HG02943 (cell line): ENCODE measurements around the gene TAF1D.

ENCODE experiments used
- ATAC-seq: cut with Tn5 transposase; IDR thresholded peaks from one replicate; pipeline ENCODE4 v1.9.1; 2021; ENCODE audit warnings: mild to moderate bottlenecking, low read depth, moderate library complexity; ENCODE audit not compliant: unreplicated experiment

The TAF1D gene

DNA sequence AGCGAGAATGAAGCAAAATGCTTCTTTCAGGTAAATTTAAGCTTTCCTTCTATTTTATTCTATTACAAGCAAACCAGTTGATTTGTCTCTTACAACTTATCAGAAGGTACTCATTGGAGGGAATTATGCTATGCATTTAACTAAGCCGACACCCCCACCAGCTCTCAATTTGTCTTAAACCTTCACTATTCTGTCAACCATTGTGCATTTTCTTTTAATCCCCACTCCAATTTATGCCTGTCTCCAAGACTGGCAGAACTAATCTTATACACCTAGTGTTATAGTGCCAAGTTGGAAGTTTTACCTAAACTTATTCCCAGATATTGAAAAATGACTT, 12.5 kb downstream of the TAF1D start:
- no peak for ATAC-seq

DNA sequence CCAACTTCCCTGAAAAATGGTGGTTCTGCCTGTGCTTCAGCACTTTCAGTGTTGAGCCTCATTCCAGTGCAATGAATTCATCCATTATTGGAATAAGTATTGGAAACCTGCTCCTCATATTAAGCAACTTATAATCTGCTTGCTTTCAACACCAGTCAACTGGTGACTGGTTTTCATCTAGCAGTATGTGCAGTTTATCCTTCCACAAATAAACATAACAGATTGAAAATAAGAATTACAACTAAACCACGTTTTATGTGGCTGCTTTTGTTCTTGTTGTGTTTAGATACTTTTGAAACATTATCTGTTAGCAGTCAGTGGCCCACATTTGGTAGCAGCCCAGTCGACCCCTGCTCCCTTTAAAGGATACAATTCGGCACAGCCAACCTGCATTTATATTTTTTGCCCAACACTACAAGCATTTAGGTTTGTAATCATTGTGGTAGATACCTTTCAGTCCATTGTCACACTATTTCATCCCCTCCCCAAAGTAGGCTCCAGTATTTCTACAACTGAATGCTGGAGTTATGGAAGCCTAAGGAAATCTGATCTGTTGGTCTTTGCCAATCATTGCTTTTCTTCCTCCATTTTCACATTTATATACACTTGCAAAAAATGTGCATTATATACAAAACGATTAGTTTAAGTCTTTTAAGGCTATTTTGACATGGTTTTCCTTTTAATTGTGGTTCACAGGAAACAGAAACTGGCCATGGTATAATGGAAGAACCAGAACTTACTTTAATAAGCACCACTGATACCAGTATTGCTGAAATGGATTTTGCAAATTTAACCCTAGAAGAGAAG, 13.1 kb downstream of the TAF1D start:
- no peak for ATAC-seq

DNA sequence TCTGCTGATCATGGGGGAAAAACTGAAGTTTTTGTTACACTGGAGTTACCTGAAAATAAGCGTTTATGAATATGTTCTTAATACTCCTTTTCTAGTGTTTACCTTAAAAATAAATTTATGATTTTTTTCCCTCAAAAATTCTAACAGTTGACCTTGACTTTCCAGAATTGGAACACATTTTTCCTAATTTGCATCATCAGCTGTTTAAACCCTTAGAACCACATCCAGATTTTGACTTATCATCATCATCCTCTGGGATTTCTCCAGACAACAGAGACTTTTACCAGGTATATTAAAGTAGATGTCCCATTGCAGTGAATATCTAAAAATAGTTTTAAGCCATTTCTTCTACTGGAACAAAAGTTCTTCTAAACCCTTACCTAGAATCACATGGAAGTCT, 17.2 kb downstream of the TAF1D start:
- no peak for ATAC-seq

DNA sequence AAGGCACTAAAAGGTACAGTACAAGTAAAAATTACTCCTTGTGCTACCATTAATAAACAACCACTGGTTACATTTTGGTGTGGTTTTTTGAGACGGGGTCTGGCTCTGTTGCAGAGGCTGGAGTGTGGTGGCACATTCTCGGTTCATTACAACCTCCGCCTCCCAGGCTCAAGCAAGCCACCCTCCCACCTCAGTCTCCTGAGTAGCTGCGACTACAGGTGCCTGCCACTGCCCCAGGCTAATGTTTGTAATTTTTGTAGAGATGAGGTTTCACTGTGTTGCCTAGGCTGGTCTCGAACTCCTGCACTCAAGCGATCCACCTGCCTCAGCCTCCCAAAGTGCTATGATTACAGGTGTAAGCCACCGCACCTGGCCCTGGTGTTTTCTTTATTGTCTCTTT, 20.8 kb downstream of the TAF1D start:
- ATAC-seq: no peak

DNA sequence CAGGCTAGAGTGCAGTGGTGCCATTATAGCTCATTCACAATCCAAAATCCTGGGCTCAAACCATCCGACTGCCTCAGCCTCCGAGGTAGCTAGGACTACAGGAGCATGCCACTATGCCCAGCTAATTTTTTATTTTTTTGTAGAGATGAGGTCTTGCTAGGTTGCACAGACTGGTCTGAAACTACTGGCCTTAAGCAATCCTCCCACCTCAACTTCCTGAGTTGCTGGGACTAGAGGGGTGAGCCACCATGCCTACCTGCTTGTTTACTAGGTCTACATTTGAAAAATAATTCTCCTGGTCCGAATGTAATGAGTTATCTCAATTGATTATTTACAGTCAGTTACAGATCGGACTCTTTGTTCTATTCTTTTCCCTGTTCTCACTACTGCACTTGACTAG, 22.0 kb downstream of the TAF1D start:
- no peak for ATAC-seq

DNA sequence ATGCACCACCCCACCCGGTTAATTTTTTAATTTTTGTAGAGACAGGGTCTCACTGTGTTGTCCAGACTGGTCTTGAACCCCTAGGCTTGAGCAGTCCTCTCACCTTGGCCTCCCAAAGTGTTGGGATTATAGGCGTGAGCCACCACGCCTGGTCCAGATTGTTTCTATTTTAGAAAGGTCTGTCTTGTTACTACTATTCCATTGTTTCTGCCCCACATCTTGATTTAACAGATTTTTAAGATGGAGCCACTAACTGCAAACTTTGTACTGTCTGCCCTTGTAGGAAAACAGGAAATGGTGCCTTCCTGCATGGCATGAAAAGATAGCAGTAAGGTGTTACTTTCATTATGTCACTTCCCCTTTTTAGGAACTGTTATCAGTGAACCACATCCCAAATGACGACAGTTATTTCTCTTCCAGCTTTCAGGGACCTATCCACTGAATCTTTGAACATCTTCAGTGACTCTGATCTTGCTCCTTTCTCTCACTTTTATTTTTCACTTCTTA, 23.2 kb downstream of the TAF1D start:
- ATAC-seq: peak; percentile 69

DNA sequence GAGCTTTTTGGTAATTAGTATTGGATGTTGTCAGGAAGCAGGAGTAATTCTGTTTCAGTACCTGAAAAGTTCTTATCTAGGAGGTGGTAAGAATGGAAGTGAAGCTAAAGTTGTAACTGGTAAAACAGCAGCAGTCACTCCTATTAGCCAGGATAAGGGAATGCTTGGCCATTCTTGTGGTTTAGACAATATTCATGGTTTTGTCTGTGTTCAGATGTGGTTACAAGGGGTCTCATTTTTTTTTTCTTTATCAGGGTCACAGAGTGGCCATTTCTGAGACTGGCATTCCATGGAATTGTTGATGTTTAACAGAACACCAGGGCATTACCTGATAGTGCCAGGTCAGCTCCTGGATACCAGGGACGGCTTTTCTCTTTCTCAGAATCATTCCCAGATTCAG, 23.8 kb downstream of the TAF1D start:
- ATAC-seq: no peak

DNA sequence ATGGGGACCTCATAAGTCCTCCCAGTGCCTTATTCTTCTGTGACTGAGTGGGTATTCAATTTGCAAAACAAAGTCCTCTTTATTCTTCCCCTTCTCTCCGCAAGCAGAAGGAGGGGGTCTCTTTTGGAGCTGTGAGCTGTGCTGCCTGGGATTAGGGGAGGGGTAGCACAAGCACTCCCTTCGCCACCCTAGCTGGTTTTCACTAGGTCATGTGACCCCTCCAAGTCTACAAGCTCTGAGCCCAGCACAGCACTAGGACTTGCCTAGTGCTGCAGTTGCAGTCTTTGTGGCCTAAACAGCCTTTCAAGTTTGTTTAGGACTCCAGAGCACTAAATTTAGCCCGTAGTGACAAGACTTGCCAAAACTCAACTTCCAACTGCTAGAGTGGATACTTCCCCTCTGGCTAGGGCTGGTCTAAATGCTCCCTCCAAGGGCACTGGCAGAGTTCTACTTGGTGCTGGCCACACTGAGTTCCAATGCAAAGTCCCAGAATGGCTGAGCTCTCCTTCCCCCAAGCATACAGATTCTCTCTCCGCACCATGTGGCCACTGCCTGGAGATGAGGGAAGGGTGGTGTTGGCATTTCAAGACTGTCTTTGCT, 25.4 kb downstream of the TAF1D start:
- no peak for ATAC-seq

DNA sequence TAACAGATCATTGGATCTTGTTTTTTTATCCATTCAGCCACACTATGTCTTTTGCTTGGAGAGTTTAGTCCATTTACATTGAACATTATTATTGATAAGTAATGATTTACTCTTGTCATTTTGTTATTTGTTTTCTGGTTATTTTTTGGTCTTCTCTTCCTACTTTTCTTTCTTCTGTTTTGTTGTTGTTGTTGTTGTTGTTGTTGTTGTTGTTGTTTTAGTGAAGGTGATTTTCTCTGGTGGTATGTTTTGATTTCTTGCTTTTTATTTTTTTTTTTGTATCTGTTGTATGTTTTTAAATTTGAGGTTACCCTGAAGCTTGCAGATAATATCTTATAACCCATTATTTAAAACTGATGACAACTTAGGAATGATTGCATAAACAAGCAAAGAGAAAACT, 28.6 kb downstream of the TAF1D start:
- ATAC-seq: no peak

DNA sequence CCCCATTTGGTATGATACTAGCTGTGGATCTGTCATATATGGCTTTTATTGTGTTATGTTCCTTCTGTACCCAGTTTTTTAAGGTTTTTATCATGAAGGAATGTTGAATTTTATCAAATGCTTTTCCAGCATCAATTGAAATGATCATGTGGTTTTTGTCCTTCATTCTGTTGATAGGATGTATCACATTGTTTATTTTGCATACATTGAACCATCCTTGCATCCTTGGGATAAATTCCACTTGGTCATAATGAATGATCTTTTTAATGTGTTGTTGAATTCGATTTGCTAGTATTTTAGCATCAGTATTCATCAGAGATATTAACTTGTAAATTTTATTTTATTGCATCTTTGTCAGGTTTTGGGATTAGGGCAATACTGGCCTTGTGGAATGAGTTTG, 31.1 kb downstream of the TAF1D start:
- no peak for ATAC-seq

DNA sequence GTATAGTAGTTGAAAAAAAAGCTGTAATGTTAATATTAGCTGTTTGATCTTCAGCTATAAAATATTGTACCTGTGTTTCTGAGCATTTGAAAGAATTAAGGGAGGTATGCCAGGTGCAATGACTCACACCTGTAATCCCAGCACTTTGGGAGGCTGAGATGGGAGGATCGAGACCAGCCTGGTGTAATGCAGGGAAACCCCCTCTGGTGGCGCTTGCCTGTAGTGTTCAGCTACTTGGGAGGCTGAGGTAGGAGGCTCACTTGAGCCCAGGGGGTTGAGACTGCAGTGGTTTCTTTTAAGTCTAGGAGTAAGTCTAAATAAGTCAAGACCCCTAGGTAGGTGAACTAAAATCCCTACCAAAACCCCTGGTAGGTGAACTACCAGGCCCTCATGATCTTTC, 37.1 kb downstream of the TAF1D start:
- ATAC-seq: no peak

DNA sequence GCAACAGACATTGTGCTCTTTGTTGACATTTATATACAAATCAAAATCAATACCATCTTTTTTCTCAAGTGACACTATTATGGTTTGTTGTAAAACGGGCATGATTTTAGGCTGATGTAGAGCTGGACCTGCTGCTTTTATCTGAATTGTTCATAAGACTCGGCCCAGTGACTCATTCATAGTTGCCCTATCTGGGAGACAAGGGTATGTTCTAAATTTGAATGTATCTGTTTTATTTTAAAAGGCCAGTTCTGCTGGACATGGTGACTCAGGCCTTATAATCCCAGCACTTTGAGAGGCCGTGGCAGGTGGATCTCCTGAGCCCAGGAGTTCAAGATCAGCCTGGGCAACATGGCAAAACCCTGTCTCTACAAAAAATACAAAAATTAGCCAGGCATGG, 40.5 kb downstream of the TAF1D start:
- ATAC-seq: no peak

DNA sequence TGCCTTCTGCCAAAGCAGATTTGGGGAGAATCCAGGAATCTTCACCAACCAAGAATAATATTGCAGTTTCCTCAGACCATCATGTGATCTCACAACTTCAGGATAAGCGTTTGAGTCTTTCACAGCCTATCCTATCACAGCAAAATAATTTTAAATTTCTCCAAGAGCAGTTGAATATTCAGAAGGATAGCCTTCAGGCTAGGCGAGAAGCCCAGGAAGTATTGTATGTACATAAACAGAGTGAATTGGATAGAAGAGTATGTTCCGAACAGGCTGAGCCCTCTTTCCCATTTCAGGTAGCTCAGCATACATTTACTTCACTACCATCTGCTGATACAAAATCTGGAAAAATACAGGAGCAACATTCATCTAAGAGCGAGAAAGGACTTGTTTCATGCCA, 43.7 kb downstream of the TAF1D start:
- ATAC-seq: no peak

DNA sequence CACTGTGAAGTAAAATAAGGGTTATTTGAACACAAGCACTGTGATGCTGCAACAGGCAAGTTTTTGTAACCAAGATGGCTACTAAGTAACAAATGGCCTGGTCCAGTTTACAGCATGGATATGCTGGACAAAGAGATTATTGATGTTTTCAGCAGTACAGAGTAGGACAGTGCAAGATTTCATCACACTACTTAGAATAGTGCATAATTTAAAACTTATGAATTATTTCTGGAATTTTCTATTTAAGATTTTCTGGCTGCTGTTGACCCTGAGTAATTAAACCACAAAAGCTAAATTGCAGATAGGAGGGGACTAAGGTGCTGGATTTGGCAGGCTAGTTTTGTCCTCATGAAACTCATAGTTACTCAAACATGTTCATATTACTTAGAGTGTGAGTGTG, 46.7 kb downstream of the TAF1D start:
- no peak for ATAC-seq

DNA sequence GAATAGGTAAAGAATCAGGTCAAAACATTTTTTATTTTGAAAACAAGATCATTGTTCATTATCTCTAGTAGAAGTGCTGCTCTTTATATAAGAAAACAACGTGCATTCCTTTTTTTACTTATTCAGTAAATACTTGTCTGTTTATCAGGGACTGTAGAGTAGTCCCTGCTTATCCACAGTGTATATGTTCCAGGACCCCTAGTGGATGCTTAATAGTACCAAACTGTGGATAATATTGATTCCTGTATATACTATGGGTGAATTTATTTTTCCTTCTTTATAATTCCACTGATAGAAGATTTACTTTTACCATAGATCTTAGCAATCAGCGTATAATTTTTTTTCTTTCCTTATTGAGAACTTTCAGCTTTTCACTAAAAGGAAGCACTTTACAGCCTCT, 47.2 kb downstream of the TAF1D start:
- ATAC-seq: no peak

DNA sequence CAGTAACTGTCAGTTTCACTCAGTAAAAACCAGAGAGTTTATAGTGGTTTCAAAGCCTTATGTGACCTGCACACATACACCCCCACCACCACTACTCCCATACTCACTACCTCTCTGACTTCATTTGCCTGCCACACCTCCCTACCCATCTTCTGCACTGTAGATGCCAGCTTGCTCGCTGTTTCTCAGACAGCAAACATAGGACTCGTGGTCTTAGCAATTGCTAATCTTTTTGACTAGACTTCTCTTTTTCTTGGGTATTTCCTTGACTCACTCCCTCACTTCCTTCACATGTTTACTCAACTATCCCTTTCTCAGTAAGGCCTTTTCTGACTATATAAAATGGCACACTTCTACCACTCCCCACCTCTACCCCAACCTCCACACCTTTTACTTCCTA, 52.1 kb downstream of the TAF1D start:
- ATAC-seq: no peak

DNA sequence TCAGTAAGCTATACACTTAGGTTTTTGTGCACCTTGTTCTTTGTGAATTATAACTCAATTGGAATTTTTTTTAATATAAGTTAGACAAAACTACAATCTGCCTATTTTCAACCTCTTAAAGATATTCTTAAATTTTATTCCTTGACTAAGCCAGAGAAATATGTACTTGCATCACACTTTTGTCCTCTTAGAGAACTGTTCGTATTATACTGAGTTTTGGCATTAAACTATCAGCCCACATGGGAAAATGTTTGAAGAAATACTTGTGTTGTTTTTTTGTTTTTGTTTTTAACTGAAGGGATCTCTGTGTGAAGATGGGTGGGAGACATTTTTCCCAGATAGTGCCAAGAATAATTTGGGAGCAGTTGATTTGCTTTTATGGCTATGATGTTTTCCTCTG, 54.5 kb downstream of the TAF1D start:
- ATAC-seq: no peak

DNA sequence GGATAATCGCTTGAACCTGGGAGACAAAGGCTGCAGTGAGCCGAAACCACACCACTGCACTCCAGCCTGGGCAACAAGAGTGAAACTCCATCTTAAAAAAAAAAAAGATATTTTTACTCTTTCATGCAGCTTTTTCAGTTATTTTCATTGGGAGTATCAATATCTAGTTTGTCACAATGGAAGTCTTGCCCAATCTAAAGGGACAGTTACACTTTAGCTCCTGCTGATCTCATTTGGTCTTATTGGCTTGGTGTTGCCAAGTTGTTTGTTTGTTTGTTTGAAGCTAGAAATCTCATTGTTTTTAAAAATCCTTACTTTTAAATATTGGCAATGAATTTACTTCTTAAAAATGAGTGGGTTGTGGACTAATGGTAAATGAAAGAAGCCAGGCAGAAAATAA, 55.1 kb downstream of the TAF1D start:
- no peak for ATAC-seq
